ENCODE results near the gene HCN4.
A peak's percentile ranks its signal among the peaks of the same experiment; 100 is the strongest.

The HCN4 gene

DNA sequence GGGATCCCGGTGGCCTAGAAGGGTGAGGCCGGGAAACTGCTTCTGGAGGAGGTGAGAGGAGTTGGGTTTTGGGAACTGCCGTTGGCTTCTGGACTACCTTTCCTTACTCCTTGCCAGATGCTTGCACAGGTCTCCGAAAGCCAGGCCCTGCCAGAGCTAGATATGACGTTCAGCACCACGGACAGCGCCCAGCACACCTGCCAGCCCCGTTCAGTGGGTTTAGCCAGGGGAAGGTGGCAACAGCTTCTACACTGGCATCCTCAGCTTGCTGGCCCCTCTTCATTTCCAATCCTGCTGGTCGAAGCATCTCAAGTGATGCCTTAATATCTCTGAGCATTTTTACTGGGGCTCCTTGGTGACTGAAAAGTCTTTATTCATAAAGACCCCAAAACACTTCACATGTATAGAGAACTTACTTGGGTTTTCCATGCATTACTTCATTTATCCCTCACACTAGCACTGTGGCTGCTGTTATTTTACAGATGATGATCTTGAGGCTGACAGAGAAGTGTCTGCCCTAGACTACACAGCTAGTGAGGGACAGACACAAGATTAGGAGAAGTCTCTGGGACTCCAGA, 21.9 kb downstream of the HCN4 start:
- DNase-seq (ENCODE audit: low read depth, low spot score) = peak; percentile 12

DNA sequence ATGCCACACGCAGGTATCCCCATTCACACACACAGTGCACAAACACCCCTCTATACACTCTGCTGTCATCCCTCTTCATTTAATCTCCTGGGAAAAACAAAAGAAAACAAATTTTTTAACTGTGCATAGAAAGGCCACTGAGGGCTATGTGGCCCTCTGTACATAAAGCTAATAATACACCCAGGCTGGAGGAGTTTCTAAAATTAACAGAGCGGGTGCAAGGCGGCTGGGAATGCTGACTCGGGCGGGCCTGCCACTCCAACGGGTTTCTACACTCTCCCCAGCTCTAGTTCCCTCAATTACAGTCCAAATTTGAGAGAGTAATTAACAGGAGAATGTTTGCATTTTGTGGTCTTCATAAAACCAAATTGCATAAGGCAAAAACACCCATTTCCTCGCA, 23.1 kb downstream of the HCN4 start:
- DNase-seq (ENCODE audit: low read depth, low spot score) = no peak

DNA sequence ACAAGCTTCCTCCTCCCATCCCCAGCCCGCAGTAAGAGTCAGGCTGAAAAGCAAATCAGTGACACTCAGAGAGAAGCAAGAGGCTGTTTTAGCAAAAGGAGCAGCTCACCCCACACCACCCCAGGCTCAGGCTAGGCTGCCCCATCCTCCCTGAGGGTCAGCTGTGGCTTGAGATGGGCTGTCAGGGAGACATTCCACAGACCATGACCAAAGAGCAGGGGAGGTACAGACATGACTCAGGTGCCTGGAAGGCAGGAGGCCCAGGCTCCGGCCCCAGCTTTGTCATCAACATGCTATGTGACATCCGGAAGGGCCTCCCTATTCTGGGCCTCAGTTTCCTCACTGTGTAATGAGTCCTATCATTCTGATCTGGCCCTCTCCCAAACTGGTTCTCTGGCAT, 24.7 kb downstream of the HCN4 start:
- DNase-seq (ENCODE audit: low read depth, low spot score) = no peak

DNA sequence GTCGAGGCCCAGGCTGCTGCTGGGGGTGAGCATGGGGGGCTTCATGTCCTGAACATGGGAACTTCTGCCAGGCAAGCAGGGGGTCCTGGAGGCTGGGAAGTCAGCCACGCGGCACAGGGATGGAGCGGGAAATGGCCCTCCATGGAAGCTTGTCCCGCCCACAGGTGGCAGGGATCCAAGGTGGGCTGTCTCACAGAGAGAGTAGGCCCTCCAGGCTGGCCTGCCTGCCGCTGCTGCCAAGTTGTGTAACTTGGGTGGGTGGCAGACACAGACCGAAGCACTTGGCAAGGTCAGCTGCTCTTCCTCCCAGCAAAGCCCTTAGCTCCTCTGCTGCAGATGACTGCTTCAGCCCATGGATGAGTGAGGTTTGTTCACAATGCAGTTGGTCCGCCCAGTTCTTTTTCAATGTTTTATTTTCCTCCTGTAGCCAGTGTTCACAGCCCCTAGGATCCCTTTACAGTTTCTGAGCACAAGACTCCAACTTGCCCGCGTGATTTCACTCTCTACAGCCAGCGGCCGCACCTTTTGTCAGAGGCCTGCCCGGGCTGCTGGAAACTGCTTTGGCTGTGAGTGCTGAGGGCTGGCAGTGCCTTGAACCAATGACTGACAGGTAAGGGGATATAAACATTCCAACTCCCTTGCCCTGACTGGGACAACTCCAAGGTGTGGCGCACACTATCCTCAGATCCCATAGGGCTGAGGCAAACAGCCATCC, 26.7 kb downstream of the HCN4 start:
- no peak for DNase-seq (ENCODE audit: low read depth, low spot score)

DNA sequence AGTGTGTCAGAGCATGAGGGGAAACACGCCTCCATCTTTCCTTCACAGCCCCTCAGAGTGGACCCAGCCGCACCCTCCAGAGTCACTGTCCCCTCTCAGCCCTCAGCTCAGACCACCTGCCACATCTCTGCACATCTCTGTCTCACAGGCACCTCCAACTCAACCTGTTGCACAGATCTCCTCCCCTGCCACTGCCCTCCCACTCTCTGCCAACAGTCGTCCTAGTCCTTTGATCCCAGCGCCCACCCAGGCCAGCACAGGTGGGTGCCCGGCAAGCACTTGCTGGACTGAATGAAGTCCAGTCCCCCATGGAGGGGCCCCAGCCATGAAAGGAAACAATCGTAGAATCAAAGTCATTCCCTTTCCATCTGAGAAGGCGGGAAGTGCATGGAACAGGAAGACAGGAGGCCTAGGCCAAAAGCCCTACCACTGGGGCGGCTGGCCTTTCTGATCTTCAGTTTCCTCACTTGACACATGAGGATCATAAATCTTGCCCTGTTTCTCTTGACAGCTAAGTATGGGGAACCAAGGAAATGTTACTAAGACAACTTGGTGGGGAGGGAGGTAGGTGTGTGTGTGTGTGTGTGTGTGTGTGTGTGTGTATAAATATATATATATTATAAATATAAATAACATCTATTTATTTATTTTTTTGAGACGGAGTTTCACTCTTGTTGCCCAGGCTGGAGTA, 28.1 kb downstream of the HCN4 start:
- DNase-seq (ENCODE audit: low read depth, low spot score) = no peak

DNA sequence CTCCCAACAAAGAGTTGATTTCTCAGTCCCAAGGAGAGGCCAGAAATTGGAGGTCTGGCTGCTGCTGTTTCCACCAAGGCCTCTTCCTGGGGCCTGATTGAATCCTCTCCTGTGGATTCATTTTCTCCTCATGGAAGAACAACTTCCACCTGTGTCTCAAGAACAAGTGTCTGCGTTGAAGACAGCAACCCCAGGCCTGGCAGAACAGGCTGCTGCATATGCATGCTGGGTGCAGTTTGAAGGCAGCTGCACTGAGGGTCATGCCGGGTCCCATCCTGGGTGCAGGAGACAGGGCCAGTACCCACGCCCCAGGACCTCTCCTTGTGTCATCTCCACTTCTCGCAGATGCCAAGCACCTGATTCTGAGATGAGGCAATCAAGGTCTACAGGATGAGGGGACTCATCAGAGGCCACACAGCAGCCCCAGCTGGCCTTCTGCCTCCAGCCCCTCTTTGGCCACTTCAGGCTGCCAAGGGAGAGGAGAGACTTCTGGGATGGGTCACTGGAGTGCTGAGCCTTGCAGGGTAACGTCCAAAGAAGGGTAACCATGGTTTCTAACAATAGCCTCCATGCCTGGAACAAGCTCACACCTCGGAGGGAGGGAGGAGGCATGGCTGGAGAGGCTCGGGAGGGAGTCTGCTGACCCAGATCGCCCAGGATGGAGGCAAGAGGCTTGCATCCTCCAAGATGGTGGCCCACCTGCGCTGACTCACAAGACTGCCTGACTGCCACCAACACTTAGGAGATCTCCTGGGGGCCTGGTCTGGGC, 30.0 kb downstream of the HCN4 start:
- no peak for DNase-seq (ENCODE audit: low read depth, low spot score)

DNA sequence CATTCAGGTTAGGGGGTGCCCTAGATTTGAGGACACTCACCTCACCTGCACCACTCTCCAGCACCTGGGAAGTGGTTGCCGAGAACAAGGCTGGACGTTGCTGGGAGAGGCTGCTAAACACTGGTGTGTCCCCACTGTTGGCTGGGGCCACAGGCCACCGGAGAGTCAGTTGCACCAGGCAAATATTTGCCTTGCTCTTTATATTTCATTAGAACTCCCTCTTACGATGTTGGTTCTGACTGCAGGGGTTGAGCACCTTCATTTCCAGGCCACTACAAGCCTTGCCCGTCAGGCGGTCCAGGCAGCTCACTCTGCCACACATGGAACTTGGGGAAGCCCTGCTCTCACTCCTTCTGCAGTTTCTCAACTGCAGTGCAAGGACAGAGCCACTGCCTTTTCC, 30.7 kb downstream of the HCN4 start:
- no peak for DNase-seq (ENCODE audit: low read depth, low spot score)

DNA sequence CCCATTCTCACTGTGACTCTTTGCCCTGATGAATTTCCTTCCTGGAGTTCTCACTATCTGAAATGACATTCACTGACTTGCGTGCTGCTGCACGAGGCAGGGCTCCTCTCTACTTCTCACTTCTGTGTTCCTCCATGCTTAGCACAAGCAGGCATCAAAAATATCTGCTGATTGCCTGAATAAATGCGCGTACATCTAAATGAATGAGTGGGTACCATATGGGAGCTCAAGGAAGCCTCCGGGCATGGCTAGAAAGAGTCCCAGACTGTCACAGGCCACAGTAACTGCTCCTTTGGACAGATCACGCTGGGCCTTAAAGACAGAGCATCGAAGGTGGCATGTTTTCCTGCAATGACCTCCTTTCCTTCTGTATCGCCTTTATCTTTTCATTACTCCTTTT, 31.6 kb downstream of the HCN4 start:
- no peak for DNase-seq (ENCODE audit: low read depth, low spot score)

DNA sequence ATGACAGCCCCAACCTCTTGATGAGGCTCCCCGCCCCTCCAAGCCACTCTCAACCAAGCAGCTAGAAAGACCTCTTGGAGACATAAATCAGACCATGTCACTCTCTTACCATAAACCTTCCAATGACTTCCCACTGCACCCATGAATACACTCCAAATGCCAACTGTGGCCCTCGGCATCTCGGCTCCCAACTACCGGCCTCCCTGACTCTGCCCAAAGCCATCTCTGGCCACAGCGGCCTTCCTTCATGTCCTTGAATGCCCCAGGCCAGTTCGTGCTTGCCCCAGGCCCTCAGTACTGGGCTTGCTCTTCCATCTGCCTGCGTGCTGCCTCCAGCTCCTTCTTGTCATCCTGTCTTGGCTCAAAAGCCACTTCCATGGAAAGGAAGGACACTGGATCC, 32.0 kb downstream of the HCN4 start:
- DNase-seq (ENCODE audit: low read depth, low spot score) = no peak

DNA sequence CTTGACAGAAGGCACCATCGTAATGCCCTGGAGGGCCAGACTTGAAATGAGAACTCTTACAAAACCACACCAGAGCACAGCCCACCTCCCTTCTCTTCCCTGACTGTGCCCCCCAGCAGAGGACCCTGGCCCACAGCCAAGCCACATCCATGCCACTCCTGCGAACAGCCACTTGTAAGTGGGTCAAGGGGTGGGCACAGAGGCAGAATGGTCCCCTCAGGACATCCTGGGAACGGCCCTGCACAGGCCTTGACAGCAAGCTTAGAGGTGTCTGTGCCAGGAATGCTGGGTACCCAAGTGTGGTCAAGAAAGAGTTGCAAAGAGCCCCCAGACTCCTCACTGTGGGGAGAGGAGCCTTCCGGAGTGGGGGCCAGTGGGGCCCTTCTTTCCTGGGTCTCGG, 33.3 kb downstream of the HCN4 start:
- no peak for DNase-seq (ENCODE audit: low read depth, low spot score)

DNA sequence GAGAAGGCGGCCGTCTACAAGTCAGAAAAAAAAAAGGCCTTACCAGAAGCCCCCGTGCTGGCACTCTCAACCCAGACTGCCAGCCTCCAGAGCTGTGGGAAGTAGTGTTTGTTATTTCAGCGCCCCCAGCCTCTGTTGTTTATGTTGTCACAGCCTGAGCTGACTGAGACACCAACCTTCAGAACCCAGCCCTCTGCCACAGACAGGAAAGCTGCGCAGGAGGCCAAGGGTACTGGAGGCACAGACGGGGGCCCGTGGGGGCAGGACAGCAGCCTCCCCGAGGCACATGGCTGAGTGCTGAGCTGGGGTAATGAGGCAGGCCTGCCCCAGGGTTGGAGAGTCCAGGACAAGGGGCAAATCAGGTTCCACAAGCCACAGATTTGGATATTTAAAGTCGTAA, 33.7 kb downstream of the HCN4 start:
- no peak for DNase-seq (ENCODE audit: low read depth, low spot score)

DNA sequence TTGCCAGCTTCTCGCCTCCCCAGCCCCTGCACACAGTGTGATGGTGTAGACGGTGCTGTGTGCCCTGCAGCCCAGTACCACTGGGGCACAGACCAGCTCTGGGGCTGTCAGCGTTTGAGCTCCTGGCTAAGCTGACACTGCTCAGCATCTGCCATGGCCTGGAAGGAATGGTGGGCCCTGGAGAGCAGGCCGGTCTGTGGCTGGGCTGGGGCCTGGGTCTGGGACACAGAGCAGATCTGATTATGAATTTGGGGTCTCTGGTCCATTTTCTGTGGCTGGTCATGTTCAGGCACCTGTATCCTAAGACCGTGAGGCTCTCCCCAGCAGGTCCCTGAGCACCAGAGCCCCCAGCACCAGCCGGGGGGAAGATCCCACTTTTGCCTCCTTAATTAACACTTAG, 34.7 kb downstream of the HCN4 start:
- DNase-seq (ENCODE audit: low read depth, low spot score) = no peak

DNA sequence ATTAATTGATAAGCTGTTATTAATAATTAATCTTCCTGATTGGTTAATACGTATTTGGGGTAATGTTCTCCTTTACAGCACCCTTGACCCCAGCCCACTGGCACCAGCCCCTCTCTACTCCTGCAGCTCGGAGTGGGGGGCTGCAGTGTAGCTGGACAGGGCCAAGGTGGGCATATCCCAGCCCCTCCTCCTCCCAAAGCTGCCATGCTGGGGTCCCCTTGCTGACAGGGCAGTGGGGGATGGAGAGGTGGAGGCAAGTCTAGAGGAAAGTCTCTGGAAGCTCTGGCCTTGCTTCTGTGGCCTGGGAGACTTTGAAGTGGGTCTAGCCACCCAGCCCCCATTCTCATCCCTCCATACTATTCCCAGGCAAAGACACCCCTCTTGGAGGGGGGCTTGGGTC, 35.8 kb downstream of the HCN4 start:
- no peak for DNase-seq (ENCODE audit: low read depth, low spot score)

DNA sequence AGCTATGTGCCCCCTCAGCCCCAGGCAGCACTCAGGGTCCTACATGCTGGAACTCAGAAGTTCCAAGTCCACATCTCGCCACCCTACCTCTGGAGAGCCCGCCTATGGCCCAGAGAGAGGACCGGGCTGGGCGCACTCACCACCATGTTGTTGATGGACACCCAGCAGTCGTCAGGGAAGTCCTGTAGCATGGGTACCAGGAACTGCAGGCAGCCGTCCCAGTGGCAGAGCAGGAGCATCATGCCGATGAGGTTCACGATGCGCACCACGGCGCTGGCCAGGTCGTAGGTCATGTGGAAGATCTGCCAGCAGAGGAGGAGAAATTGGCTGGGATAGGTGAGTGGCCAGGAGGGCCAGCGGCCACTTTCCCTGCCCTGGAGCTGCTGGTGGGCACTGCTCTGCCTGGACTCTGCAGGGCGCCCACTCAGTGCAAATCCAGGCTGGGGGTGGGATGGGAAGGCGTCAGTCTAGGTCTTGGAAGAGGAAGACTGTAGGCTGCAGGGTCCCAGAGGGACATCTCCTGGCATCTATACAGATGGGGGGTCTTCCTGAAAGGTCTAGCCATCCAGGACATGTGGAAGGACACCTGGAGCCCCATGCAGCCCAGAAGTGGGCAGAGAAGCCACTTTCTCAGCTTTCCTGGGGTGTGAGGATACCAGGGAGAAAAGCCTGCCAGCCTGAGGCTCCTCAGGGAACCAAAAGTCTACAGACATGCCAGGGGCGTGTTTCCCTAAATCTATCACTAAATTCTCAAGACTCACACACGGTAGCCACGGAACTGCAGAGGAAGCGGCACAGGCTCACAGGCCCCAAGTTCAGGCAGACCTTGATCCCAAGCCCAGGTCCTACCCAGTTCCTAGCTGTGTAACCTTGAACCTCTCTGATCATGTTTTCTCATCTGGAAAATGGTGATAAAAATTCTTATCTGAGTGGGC, 36.5 kb downstream of the HCN4 start:
- DNase-seq (ENCODE audit: low read depth, low spot score) = no peak

DNA sequence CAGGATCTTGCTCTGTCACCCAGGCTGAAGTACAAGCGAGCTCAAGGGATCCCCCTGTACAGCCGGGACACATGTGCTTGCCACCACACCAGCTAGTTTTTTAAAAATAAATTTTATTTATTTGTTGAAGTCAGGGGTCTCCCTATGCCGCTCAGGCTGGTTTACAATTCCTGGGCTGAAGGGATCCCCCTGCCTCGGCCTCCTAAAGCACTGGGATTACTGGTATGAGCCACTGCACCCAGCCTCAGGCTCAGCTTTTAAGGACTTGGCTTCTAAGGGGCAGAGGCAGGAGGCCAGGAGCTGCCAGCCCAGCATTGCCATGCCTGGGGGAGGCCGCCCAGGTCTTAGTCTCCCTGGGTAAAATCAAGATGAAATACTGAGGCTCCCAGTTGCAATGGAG, 37.3 kb downstream of the HCN4 start:
- no peak for DNase-seq (ENCODE audit: low read depth, low spot score)

DNA sequence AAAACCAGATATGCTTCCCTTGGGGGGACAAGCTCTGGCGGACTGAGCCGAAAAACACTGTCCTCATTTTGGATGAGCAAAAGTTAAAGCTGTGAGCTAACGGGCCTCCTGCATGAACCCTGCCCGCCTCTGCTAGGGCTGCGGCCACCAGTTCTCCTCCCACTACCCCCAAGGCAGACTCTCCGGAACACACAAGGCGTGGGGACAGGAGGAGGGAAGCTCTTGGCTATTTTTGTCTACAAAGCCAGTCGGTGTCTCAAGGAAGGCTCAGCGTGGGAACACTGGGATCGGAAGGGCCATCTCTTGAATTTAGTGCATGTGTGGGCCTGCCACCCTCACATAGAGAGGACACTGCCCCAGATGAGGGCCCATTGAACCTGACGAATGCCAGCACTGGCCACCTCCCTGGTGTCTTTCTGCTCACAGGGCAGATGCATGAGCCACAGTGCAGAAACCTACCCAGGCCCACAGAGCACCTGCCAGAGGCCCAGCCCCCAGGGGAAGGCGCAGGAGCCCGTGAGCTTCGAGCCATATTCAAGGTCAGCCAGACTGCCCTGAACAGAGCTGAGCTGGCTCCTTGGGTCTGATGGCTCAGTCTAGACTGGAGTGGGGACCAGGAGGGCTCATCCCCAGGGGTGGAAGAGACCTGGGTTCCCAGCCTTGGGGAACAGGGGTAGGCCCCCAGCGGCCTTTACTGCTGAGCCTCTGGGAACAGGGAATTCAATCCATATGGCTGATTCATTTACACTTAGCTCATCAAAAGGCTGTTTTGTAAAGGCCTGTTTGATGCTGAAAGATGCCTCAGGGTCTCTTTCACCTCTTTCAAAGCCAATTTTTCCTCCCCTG, 38.3 kb downstream of the HCN4 start:
- DNase-seq (ENCODE audit: low read depth, low spot score) = no peak

DNA sequence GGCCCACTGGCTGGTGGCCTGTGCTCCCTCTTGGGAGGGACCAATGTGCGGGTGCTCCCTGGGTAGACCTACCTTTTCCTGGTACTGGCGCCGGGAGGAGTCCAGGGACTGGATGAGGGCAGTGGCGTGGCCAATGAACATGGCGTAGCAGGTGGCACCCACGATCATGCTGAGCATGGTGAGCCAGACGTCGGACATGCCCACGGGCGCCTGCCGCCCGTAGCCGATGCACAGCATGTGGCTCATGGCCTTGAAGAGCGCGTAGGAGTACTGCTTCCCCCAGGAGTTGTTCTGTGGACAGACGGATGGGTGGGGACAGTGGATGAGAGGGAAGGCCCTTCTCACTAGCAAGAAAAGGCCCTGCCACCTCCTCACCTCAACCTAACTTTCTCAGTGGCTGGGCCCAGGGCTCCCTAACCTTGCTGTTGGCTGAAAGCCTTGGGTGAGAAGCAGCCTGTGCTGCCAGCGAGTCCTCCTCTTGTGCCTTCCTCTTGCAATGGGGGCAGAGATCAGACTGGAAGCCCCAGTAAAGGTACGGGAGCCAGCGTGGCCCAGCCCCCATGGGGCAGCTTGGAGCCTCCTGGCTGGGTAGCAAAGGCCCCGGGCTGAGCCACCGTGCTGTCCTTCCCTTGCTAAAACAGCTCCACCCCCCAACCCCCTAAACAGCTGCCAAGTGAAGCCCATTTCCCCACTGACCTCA, 39.1 kb downstream of the HCN4 start:
- DNase-seq (ENCODE audit: low read depth, low spot score) = no peak

DNA sequence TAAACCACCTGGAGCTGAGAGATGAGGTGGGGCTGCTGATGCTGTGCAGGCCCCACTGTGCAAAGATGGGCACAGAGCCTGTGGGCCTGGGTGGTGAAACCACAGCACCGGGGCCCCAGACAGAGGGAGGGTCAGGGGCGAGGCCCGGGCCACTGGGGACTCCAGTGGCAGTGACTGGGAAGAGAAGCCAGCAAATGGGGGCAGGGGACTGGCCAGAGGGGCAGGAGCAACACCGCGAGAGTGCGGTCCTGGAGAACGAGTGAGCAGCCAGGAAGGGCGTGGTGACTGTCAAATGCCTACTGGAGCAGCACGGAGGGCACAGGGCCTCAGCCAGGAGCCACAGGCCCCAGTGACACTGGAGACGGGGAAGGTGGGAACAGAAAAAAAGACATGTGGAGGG, 39.8 kb downstream of the HCN4 start:
- no peak for DNase-seq (ENCODE audit: low read depth, low spot score)

DNA sequence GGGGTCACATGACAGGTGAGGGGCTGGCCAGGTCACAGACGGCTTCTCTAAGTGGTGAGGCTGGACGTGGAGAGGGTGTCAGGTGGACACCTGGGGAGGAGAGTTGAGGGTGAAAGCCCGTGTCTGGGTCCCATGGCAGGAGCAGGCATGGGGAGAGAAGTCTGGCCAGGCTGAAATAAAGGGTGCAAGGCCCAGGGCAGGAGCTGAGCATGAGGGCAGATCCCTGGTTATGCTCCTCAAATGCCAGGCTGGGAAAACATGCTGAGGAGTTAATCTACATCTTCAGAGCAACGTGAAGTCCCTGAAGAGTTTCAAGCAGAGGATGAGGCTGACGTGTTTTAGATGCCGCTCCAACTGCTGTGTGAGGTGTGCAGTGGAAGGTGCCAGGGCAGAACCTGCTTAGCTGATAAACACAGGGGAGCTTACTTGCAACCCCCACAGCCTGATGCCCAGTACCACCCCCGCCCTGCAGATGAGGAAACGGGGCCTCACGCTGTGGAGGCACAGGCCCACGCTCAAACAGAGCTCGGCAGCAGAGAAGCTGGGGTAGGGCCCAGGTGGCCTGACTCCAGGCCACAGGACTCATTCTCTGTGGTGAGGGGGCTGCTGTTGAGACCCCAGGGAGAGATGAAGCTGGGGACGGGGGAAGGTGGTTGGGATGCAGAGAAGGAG, 40.5 kb downstream of the HCN4 start:
- DNase-seq (ENCODE audit: low read depth, low spot score) = no peak

All from activated CD4-positive, CD25-positive, alpha-beta regulatory T cell treated with anti-CD3 and anti-CD28 coated beads, Interleukin-2, amount 50 U/mL, for 16 hours (primary cell).